HUES48 (cell line): Measurements from ENCODE around the gene ABCA12.

ENCODE experiments used
- H3K27ac ChIP-seq: one replicate; pipeline ENCODE4 v1.7.0; 2013; ENCODE audit warnings: low read depth, low read length, inconsistent platforms
- H3K27me3 ChIP-seq: 2 replicates; pipeline ENCODE4 v1.6.1; 2013; ENCODE audit warnings: mild to moderate bottlenecking, low read length; ENCODE audit not compliant: control insufficient read depth, insufficient read depth
- H3K36me3 ChIP-seq: 2 replicates; pipeline ENCODE4 v1.6.1; 2013; ENCODE audit warnings: low read length; ENCODE audit not compliant: control insufficient read depth, insufficient read depth
- H3K4me1 ChIP-seq: 2 replicates; pipeline ENCODE4 v1.6.1; 2013; ENCODE audit warnings: mild to moderate bottlenecking, low read length; ENCODE audit not compliant: control insufficient read depth, insufficient read depth
- H3K4me3 ChIP-seq: 2 replicates; pipeline ENCODE4 v1.5.1; 2013; ENCODE audit warnings: mild to moderate bottlenecking, low read depth, low read length
- H3K9ac ChIP-seq: 2 replicates; pipeline ENCODE4 v1.6.1; 2013; ENCODE audit warnings: mild to moderate bottlenecking, low read depth, low read length, moderate library complexity
- H3K9me3 ChIP-seq: 2 replicates; pipeline ENCODE4 v1.6.1; 2013; ENCODE audit warnings: low read length; ENCODE audit not compliant: control insufficient read depth, insufficient read depth

Gene ABCA12

GRCh38 chr2:214987261-214987660, 151.2 kb downstream of the ABCA12 start:
- Histone ChIP-seq H3K9ac (no peak overlapping the region), H3K27ac (no peak overlapping the region), H3K4me1 (no peaks in the 10 kb centered on the region), H3K9me3 (no peaks in the 10 kb centered on the region), H3K27me3 (no peaks in the 10 kb centered on the region), H3K4me3 (no peak overlapping the region), H3K36me3 (no peaks in the 10 kb centered on the region)

DNA sequence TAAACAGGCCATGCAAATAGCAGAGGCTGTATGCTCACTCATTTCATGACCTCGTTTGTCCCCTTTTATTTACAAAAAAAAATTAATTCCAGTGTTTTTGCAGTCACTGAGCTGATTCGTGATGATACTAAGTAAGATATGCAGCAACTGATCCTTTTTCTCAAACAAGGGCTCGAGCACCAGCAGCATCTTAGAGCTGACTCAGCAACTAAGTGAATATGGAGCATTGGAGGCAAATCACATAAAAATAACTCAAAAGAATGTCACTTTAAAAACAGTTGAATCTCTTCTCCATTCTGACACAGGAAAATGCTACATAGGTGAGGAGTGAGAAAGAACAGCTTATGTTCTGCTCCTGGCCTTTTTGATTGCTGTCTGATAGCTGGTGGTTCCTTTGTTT, 152.8 kb downstream of the ABCA12 start:
- no peaks in the 10 kb centered on the region for H3K9me3 ChIP-seq
- no peaks in the 10 kb centered on the region for H3K27me3 ChIP-seq
- H3K36me3 ChIP-seq, result no peaks in the 10 kb centered on the region
- H3K27ac ChIP-seq, result no peak overlapping the region
- no peaks in the 10 kb centered on the region for H3K4me1 ChIP-seq
- no peak overlapping the region for H3K9ac ChIP-seq
- H3K4me3 ChIP-seq, result no peak overlapping the region

- H3K9ac ChIP-seq, result no peak overlapping the region
- H3K9me3 ChIP-seq, result no peaks in the 10 kb centered on the region
- H3K4me1 ChIP-seq, result no peaks in the 10 kb centered on the region
- H3K27ac ChIP-seq, result no peak overlapping the region
- no peaks in the 10 kb centered on the region for H3K27me3 ChIP-seq
- H3K4me3 ChIP-seq, result no peak overlapping the region
- H3K36me3 ChIP-seq, result no peaks in the 10 kb centered on the region
These were observed 172.0 kb downstream of the ABCA12 start for GRCh38 chr2:214966420-214966819.

- Histone ChIP-seq H3K4me3 (no peak overlapping the region), H3K36me3 (no peaks in the 10 kb centered on the region), H3K27ac (no peak overlapping the region), H3K9me3 (no peaks in the 10 kb centered on the region), H3K9ac (no peak overlapping the region), H3K27me3 (no peaks in the 10 kb centered on the region), H3K4me1 (no peaks in the 10 kb centered on the region)
These were observed 177.7 kb downstream of the ABCA12 start for GRCh38 chr2:214960677-214961076.

DNA sequence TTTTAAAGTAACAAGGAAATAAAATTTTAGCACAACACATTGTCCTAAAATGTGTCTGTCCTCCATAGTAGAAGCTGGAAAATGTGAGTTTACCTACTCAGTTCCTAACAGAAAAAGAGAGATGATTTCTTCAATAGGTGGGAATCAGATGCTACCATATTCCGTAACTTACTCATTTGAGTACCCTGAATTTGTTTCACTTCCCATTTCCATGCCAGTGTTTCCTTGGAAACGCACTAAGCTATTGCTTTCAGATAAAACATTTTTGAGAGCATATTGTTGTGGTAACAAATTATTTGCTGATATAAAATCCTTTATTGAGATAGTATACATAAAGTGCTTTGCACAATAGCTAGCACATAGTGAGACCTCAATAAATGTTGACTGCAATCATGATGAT, 191.5 kb downstream of the ABCA12 start:
- no peaks in the 10 kb centered on the region for H3K36me3 ChIP-seq
- H3K4me1 ChIP-seq, result no peaks in the 10 kb centered on the region
- no peaks in the 10 kb centered on the region for H3K9me3 ChIP-seq
- no peaks in the 10 kb centered on the region for H3K27me3 ChIP-seq
- no peak overlapping the region for H3K27ac ChIP-seq
- no peak overlapping the region for H3K4me3 ChIP-seq
- H3K9ac ChIP-seq, result no peak overlapping the region

DNA sequence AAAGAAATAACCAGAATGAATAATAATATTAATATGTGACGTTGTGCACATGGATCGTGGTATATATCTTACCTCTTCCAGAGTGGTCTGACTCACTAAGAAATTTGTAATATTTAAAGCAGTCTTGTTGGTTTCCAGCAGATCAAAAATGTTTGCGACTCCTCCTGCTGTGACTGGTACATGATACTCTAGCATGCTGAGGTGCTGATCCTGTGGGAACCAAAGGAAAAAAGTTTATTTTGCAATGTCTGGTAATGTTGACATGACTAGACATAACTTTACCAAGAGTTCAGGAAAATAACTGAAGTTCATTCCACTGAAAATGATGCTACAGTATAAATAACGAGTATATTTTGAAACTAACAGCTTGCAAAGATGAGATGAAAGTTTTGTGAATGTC, 204.4 kb downstream of the ABCA12 start:
- Histone ChIP-seq H3K4me1 (no peaks in the 10 kb centered on the region), H3K9ac (no peak overlapping the region), H3K9me3 (no peaks in the 10 kb centered on the region), H3K36me3 (no peaks in the 10 kb centered on the region), H3K4me3 (no peak overlapping the region), H3K27me3 (no peaks in the 10 kb centered on the region), H3K27ac (no peak overlapping the region)

DNA sequence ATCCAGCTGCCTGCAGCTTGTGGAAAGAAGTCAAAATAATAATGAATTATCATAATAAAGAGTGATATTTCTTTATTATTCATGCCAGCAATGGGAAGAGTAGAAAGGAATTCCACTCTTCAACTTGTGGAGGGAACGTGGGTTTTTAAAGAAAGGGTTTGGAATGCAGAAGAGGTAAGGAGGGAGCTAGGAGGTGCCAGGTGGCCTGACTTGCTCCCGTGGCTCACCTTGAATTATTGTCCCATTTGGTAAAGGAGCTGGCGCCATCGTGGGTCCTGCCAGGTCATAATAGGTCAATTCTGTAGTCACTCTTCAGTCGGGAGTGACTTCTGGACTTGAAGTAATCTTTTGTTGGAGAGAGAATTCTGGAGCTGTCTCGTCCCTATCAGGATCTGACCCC, 233.8 kb downstream of the ABCA12 start:
- Histone ChIP-seq H3K9ac (no peak overlapping the region), H3K27me3 (no peaks in the 10 kb centered on the region), H3K27ac (no peak overlapping the region), H3K9me3 (no peaks in the 10 kb centered on the region), H3K36me3 (no peaks in the 10 kb centered on the region), H3K4me1 (peaks cover 11% of the 10 kb centered on the region), H3K4me3 (no peak overlapping the region)

- H3K9ac ChIP-seq, result no peak overlapping the region
- H3K27ac ChIP-seq, result no peak overlapping the region
- H3K36me3 ChIP-seq, result no peaks in the 10 kb centered on the region
- H3K9me3 ChIP-seq, result no peaks in the 10 kb centered on the region
- H3K4me3 ChIP-seq, result no peak overlapping the region
- no peaks in the 10 kb centered on the region for H3K27me3 ChIP-seq
- peaks cover 11% of the 10 kb centered on the region for H3K4me1 ChIP-seq
These were observed 234.2 kb downstream of the ABCA12 start for GRCh38 chr2:214904176-214904575.

DNA sequence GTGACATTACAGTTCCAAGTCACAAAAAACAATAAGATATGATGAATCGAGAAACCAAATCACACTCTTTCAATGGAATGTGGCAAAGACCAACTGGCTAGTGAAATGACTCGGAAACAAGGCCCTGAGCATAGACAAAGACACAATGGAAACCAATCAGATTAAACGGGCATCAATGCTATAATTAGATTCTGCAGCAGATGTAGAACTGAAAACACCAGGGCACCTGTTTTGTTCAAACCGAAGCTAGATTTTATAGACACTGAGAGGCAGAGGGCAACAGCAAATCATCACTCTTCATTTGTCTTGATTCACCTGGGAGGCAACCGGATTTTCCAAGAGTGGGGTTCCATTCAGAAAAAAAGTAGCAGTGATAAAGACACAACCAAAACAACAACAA, 236.1 kb downstream of the ABCA12 start:
- Histone ChIP-seq H3K4me3 (no peak overlapping the region), H3K27me3 (no peaks in the 10 kb centered on the region), H3K9ac (no peak overlapping the region), H3K4me1 (peaks cover 11% of the 10 kb centered on the region), H3K9me3 (no peaks in the 10 kb centered on the region), H3K36me3 (no peaks in the 10 kb centered on the region), H3K27ac (no peak overlapping the region)

GRCh38 chr2:214899751-214900150, 238.7 kb downstream of the ABCA12 start:
- no peaks in the 10 kb centered on the region for H3K36me3 ChIP-seq
- H3K9me3 ChIP-seq, result no peaks in the 10 kb centered on the region
- H3K4me3 ChIP-seq, result no peak overlapping the region
- H3K27me3 ChIP-seq, result no peaks in the 10 kb centered on the region
- H3K4me1 ChIP-seq, result peaks cover 9% of the 10 kb centered on the region
- H3K27ac ChIP-seq, result no peak overlapping the region
- H3K9ac ChIP-seq, result no peak overlapping the region

DNA sequence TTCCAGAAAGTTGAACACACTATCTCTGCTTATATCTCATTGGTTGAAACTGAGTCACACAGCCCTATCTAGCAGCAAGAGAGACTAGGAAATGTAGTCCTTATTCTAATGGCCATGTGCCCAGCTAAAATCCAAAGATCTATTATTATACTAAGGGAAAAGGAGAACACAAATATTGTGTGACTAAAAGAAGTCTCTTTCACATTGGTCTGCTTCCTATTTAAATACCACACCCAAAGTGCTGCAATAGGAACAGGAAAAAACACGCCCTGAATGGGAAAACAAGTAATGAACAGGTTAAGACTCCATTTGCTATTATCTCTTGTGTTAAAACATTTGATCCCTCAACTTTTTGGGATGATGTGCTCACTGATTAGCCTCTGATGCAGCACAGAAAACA, 242.2 kb downstream of the ABCA12 start:
- Histone ChIP-seq H3K4me1 (no peaks in the 10 kb centered on the region), H3K27ac (no peak overlapping the region), H3K36me3 (no peaks in the 10 kb centered on the region), H3K9ac (no peak overlapping the region), H3K27me3 (no peaks in the 10 kb centered on the region), H3K9me3 (no peaks in the 10 kb centered on the region), H3K4me3 (no peak overlapping the region)

- Histone ChIP-seq H3K4me3 (no peak overlapping the region), H3K36me3 (no peaks in the 10 kb centered on the region), H3K27ac (no peak overlapping the region), H3K27me3 (no peaks in the 10 kb centered on the region), H3K9ac (no peak overlapping the region), H3K9me3 (no peaks in the 10 kb centered on the region), H3K4me1 (no peaks in the 10 kb centered on the region)
These were observed 243.0 kb downstream of the ABCA12 start for GRCh38 chr2:214895469-214895868.
